ENCODE measurements around the gene TCF4. TPM values are rescaled to one million over a fixed set of nuclear protein-coding genes. Genes with fewer than 3 reads are reported as not detected.

Gene TCF4
- total and polyA plus RNA-seq, 2 donors: 46.3 to 464 TPM

DNA sequence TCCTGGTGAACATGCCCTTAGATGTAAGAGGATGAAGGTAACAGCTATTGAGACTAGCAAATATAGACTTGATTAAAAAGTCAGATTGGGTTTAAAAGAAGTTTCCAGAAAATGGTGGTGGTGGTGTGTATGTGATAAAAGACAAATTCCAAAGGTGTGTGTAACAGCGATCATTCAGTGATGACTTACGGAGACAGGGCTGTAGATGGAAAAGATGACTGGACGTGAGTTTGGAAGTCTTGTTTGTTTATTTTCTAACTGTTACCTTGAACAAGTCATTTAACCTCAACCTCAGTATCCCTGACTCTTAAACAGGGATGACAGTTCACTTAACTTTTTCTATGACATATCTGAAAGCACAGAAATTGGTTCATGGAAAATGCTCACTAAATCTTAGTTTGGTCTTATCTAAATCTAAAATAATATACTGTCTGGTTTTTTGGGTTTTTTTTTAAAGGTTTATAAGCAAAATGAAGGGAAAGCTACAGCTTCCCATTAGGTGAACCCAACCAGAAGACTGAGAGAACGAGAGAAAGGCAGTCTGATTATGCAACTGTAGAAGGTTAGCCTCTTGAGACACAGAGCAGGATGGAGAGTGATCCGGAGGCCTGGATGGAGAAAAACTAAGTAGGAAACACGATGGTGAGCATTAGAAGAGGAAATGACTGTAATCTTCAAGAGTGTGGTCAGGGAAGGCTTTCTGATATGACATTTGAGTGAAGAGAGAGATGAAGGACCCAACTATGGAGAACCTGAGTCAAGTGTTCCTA is 71.9 kb downstream of the TCF4 start:
- no peaks in the 10 kb centered on the region for H3K36me3 ChIP-seq (ENCODE audit: insufficient read depth)
- WGBS: 77% methylated on average over 6 of the region's 6 CpGs
- no peak for DNase-seq (ENCODE audit: extremely low spot score)
- no peak overlapping the region for H3K27ac ChIP-seq (ENCODE audit: low read depth)
- no peak overlapping the region for H3K4me3 ChIP-seq (ENCODE audit: low read depth, low read length)
- H3K4me1 ChIP-seq (ENCODE audit: insufficient read depth): no peaks in the 10 kb centered on the region

DNA sequence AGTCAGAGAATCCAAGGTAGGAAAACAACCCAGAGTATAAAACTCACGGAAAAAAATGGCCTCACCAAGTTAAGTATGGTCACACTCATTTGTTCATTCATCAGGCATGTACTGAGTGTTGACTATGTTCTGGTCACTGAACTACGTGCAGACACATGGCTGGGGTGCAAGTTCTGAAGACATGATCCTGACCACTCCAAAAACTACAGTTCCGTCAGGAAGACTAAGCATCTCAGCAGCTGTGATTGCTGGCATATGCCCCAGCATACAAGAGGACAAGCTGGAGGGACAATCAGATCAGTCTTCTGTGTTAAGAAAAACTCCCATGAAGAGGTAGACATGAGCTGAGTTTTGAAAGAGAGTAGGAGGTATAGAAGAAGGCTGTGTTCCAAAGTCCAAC is 72.8 kb downstream of the TCF4 start:
- Histone ChIP-seq H3K4me3 (ENCODE audit: low read depth, low read length) (no peak overlapping the region), H3K4me1 (ENCODE audit: insufficient read depth) (no peaks in the 10 kb centered on the region), H3K36me3 (ENCODE audit: insufficient read depth) (no peaks in the 10 kb centered on the region), H3K27ac (ENCODE audit: low read depth) (no peak overlapping the region)
- 71% methylated on average over 3 of the region's 3 CpGs for WGBS
- DNase-seq (ENCODE audit: extremely low spot score): no peak

DNA sequence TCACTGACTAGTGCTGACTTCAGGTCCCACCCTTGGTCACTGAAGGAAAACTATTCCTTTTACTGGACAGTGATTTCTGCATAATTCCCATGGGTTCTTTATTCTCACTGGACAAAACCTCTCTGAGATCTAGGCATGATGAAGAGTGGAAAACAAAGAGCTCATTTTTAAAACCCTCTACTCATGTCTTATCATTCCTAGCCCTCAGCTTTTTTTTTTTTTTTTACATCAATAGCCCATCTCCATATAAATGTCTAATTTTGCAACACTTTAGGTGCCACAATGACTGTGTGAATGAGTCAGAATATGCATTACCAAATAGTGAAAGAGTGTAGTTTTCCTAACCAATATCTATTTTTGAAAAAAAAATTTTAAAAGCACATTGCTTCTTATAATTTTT is 74.8 kb downstream of the TCF4 start:
- no peaks in the 10 kb centered on the region for H3K36me3 ChIP-seq (ENCODE audit: insufficient read depth)
- no peak for DNase-seq (ENCODE audit: extremely low spot score)
- no peak overlapping the region for H3K4me3 ChIP-seq (ENCODE audit: low read depth, low read length)
- no peaks in the 10 kb centered on the region for H3K4me1 ChIP-seq (ENCODE audit: insufficient read depth)
- H3K27ac ChIP-seq (ENCODE audit: low read depth): no peak overlapping the region

- Histone ChIP-seq H3K36me3 (ENCODE audit: insufficient read depth) (no peaks in the 10 kb centered on the region), H3K4me1 (ENCODE audit: insufficient read depth) (no peaks in the 10 kb centered on the region), H3K27ac (ENCODE audit: low read depth) (no peak overlapping the region), H3K4me3 (ENCODE audit: low read depth, low read length) (no peak overlapping the region)
- DNase-seq (ENCODE audit: extremely low spot score): no peak
These were observed 76.7 kb downstream of the TCF4 start for GRCh38 chr18:55511277-55511676.

DNA sequence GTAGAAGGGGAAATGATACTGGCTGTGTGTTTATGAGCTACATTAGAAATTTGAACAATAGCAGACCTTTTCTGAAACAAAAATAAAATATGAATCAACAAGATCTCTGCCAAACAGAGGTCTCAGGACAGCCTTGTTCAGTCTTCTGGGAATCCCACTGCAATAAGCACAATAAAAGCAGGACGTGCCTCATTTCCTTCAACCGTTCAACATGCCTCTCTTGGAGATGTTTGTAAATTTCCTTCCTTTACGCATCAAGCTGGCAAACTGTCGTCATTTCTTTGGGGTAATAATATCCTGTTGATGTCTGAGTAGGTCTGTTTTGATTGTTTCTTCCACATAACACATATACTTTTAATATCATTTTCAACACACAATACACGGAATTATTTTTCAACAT is 77.2 kb downstream of the TCF4 start:
- H3K4me3 ChIP-seq (ENCODE audit: low read depth, low read length): no peak overlapping the region
- no peaks in the 10 kb centered on the region for H3K4me1 ChIP-seq (ENCODE audit: insufficient read depth)
- WGBS: 55% methylated on average over 5 of the region's 5 CpGs
- peak overlapping the region; percentile 16 for H3K27ac ChIP-seq (ENCODE audit: low read depth)
- no peaks in the 10 kb centered on the region for H3K36me3 ChIP-seq (ENCODE audit: insufficient read depth)
- DNase-seq (ENCODE audit: extremely low spot score): no peak

DNA sequence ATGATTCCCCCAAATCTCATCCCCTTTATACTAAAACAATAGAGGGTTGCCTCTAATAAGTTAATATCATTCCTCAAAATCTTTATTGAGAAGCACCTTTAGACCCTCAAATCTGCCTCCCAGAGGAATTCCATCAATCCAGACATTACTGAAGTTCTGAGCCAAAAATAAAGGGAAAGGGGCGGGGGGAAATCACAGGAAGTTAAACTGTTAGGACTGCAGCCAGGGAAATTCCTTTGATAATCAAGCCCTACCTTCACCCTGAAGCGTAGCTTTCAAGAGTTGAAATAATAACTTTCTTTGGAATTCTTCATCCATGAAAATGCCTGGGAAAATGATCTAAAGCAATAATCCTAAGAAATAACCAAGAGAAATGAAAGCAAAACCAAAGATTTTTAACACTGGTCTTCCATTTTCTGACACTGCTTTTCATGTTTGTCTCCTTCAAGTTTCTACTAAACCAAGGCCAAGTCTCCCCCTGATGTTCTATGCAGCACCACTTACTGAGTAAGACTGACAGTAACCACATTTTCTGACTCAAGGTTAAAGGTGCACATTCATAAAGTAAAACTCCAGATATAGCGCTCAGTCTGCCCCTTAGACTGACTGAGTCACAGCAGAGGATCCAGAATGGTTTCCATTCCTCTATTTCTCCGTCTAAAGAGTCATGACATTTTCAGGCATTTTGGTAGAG is 78.2 kb downstream of the TCF4 start:
- Histone ChIP-seq H3K4me1 (ENCODE audit: insufficient read depth) (no peaks in the 10 kb centered on the region), H3K36me3 (ENCODE audit: insufficient read depth) (no peaks in the 10 kb centered on the region), H3K4me3 (ENCODE audit: low read depth, low read length) (peak overlapping the region; percentile 18), H3K27ac (ENCODE audit: low read depth) (peak overlapping the region; percentile 73)
- WGBS: 63% methylated on average over 4 of the region's 4 CpGs
- no peak for DNase-seq (ENCODE audit: extremely low spot score)

- 68% methylated on average over 4 of the region's 4 CpGs for WGBS
- no peak for DNase-seq (ENCODE audit: extremely low spot score)
- Histone ChIP-seq H3K36me3 (ENCODE audit: insufficient read depth) (no peaks in the 10 kb centered on the region), H3K4me3 (ENCODE audit: low read depth, low read length) (no peak overlapping the region), H3K27ac (ENCODE audit: low read depth) (no peak overlapping the region), H3K4me1 (ENCODE audit: insufficient read depth) (no peaks in the 10 kb centered on the region)
These were observed 79.3 kb downstream of the TCF4 start for GRCh38 chr18:55508651-55509050.

GRCh38 chr18:55506074-55506473 is 81.9 kb downstream of the TCF4 start:
- Histone ChIP-seq H3K27ac (ENCODE audit: low read depth) (no peak overlapping the region), H3K4me1 (ENCODE audit: insufficient read depth) (no peaks in the 10 kb centered on the region), H3K36me3 (ENCODE audit: insufficient read depth) (no peaks in the 10 kb centered on the region), H3K4me3 (ENCODE audit: low read depth, low read length) (no peak overlapping the region)
- no peak for DNase-seq (ENCODE audit: extremely low spot score)
- 54% methylated on average over 1 of the region's 1 CpG for WGBS

GRCh38 chr18:55504808-55505207 is 83.2 kb downstream of the TCF4 start:
- H3K4me1 ChIP-seq (ENCODE audit: insufficient read depth): no peaks in the 10 kb centered on the region
- no peak for DNase-seq (ENCODE audit: extremely low spot score)
- H3K4me3 ChIP-seq (ENCODE audit: low read depth, low read length): no peak overlapping the region
- no peaks in the 10 kb centered on the region for H3K36me3 ChIP-seq (ENCODE audit: insufficient read depth)
- H3K27ac ChIP-seq (ENCODE audit: low read depth): no peak overlapping the region
- WGBS: 59% methylated on average over 2 of the region's 2 CpGs

GRCh38 chr18:55503167-55503820 is 84.7 kb downstream of the TCF4 start:
- H3K4me3 ChIP-seq (ENCODE audit: low read depth, low read length): no peak overlapping the region
- H3K4me1 ChIP-seq (ENCODE audit: insufficient read depth): no peaks in the 10 kb centered on the region
- no peak for DNase-seq (ENCODE audit: extremely low spot score)
- 94% methylated on average over 7 of the region's 7 CpGs for WGBS
- no peak overlapping the region for H3K27ac ChIP-seq (ENCODE audit: low read depth)
- H3K36me3 ChIP-seq (ENCODE audit: insufficient read depth): no peaks in the 10 kb centered on the region

- no peaks in the 10 kb centered on the region for H3K4me1 ChIP-seq (ENCODE audit: insufficient read depth)
- no peak overlapping the region for H3K4me3 ChIP-seq (ENCODE audit: low read depth, low read length)
- no peaks in the 10 kb centered on the region for H3K36me3 ChIP-seq (ENCODE audit: insufficient read depth)
- no peak for DNase-seq (ENCODE audit: extremely low spot score)
- WGBS: 70% methylated on average over 2 of the region's 2 CpGs
- H3K27ac ChIP-seq (ENCODE audit: low read depth): peak overlapping the region; percentile 10
These were observed 85.8 kb downstream of the TCF4 start for GRCh38 chr18:55501982-55502710.

- DNase-seq (ENCODE audit: extremely low spot score): no peak
- 52% methylated on average over 3 of the region's 3 CpGs for WGBS
- peak overlapping the region; percentile 38 for H3K27ac ChIP-seq (ENCODE audit: low read depth)
- H3K4me1 ChIP-seq (ENCODE audit: insufficient read depth): no peaks in the 10 kb centered on the region
- no peaks in the 10 kb centered on the region for H3K36me3 ChIP-seq (ENCODE audit: insufficient read depth)
- no peak overlapping the region for H3K4me3 ChIP-seq (ENCODE audit: low read depth, low read length)
These were observed 86.4 kb downstream of the TCF4 start for GRCh38 chr18:55501579-55501978.

GRCh38 chr18:55500316-55501086 is 87.5 kb downstream of the TCF4 start:
- no peak overlapping the region for H3K27ac ChIP-seq (ENCODE audit: low read depth)
- H3K4me3 ChIP-seq (ENCODE audit: low read depth, low read length): no peak overlapping the region
- no peak for DNase-seq (ENCODE audit: extremely low spot score)
- 38% methylated on average over 4 of the region's 4 CpGs for WGBS
- no peaks in the 10 kb centered on the region for H3K4me1 ChIP-seq (ENCODE audit: insufficient read depth)
- no peaks in the 10 kb centered on the region for H3K36me3 ChIP-seq (ENCODE audit: insufficient read depth)
